Naive thymus-derived CD4-positive, alpha-beta T cell (primary cell): Measurements from ENCODE around the gene WNT11. TPM values are rescaled to one million over a fixed set of nuclear protein-coding genes. Genes with fewer than 3 reads are reported as not detected.

Source experiments
- ATAC-seq: fragments of 150-1000 bp; cut with Tn5 transposase; 2 replicates; pipeline ENCODE4 v1.10.0; 2021; ENCODE audit warnings: mild to moderate bottlenecking, moderate library complexity
- CTCF ChIA-PET: fragments of 350-600 bp; sonication (Branson Sonifier 250); formaldehyde crosslinking; loops from one replicate; lab custom pipeline; 2021; ENCODE audit warnings: antibody characterized with exemption; lab: Charles Lee
- POLR2A ChIA-PET: fragments of 350-600 bp; sonication (Branson Sonifier 250); formaldehyde crosslinking; loops from one replicate; lab custom pipeline; 2021; ENCODE audit warnings: antibody characterized with exemption, inconsistent platforms; lab: Charles Lee
- DNase-seq, 9 donors: peaks; one replicate each; pipeline versions ENCODE4 v3.0.0 to v3.0.0-alpha.2; 2020 to 2022; ENCODE audit warnings: mixed read lengths in 1 of 9
- H3K27ac ChIP-seq: one replicate; pipeline ENCODE4 v1.7.0; 2013; ENCODE audit warnings: mild to moderate bottlenecking, low read depth, low read length, moderate library complexity
- H3K27me3 ChIP-seq, 2 donors: one replicate each; pipeline ENCODE4 v1.7.0; 2013; ENCODE audit warnings: low read length in 2 of 2, mild to moderate bottlenecking in 2 of 2, moderate library complexity in 2 of 2; ENCODE audit not compliant: control insufficient read depth in 2 of 2, insufficient read depth in 2 of 2
- H3K36me3 ChIP-seq, 3 experiments: 1 replicate in 2 of 3; 2 replicates in 1 of 3; pipeline ENCODE4 v1.7.0; 2013; ENCODE audit warnings: low read length in 3 of 3, mild to moderate bottlenecking in 3 of 3, moderate library complexity in 1 of 3; ENCODE audit not compliant: insufficient read depth in 3 of 3, control insufficient read depth in 2 of 3
- H3K4me1 ChIP-seq, 2 donors: one replicate each; pipeline ENCODE4 v1.7.0; 2013; ENCODE audit warnings: low read length in 2 of 2, mild to moderate bottlenecking in 2 of 2, moderate library complexity in 1 of 2; ENCODE audit not compliant: control insufficient read depth in 2 of 2, insufficient read depth in 2 of 2
- H3K4me3 ChIP-seq: 2 replicates; pipeline ENCODE4 v1.7.0; 2013; ENCODE audit warnings: mild to moderate bottlenecking, low read length
- H3K9me3 ChIP-seq, 3 experiments: 1 replicate in 2 of 3; 2 replicates in 1 of 3; pipeline ENCODE4 v1.7.0; 2013; ENCODE audit warnings: low read length in 3 of 3; ENCODE audit not compliant: control insufficient read depth in 2 of 3
- H3K27ac Mint-ChIP-seq, 9 donors: one replicate each; pipeline ENCODE4 v1.8.0; 2020 to 2022; ENCODE audit warnings: mixed read lengths in 9 of 9, mild to moderate bottlenecking in 8 of 9, moderate library complexity in 5 of 9, inconsistent platforms in 2 of 9
- H3K27me3 Mint-ChIP-seq, 5 donors: one replicate each; pipeline ENCODE4 v1.8.0; 2021 to 2022; ENCODE audit warnings: mixed read lengths in 5 of 5, mild to moderate bottlenecking in 1 of 5
- H3K36me3 Mint-ChIP-seq, 5 donors: one replicate each; pipeline ENCODE4 v1.8.0; 2020 to 2022; ENCODE audit warnings: mixed read lengths in 5 of 5, mild to moderate bottlenecking in 3 of 5, inconsistent platforms in 1 of 5
- H3K4me1 Mint-ChIP-seq, 7 donors: one replicate each; pipeline ENCODE4 v1.8.0; 2020 to 2022; ENCODE audit warnings: mixed read lengths in 7 of 7, mild to moderate bottlenecking in 3 of 7, inconsistent platforms in 1 of 7
- H3K4me3 Mint-ChIP-seq, 10 donors: one replicate each; pipeline ENCODE4 v1.8.0; 2020 to 2022; ENCODE audit warnings: mild to moderate bottlenecking in 10 of 10, mixed read lengths in 10 of 10, moderate library complexity in 6 of 10, inconsistent platforms in 2 of 10
- H3K9me3 Mint-ChIP-seq, 11 donors: one replicate each; pipeline ENCODE4 v1.8.0; 2020 to 2022; ENCODE audit warnings: mixed read lengths in 11 of 11, mild to moderate bottlenecking in 4 of 11, inconsistent platforms in 1 of 11, moderate library complexity in 1 of 11
- intact Hi-C, 2 donors: fragments of 100-400 bp; cut with micrococcal nuclease; formaldehyde crosslinking; loops; one replicate each; pipeline ENCODE4 v1.15.1; 2023
- polyA plus RNA-seq, 2 donors: library from polyadenylated mRNA; unstranded; fragments of 300-500 nt; fragmentation: Illumina TruSeq; gene quantifications; one replicate each; pipeline ENCODE4 v1.2.3, GENCODE V29; 2021
- total RNA-seq, 6 experiments: library from RNA in 5 of 6; stranded (reverse) in 5 of 6; gene quantifications; 1 replicate in 5 of 6; 2 replicates in 1 of 6; pipeline ENCODE4 v1.2.3 and lab custom pipeline; 2021 to 2026

The WNT11 gene
- total and polyA plus RNA-seq, 7 experiments from 2014 or later, result 0.16 to 0.45 (median 0.27) TPM; not detected in 4

DNA sequence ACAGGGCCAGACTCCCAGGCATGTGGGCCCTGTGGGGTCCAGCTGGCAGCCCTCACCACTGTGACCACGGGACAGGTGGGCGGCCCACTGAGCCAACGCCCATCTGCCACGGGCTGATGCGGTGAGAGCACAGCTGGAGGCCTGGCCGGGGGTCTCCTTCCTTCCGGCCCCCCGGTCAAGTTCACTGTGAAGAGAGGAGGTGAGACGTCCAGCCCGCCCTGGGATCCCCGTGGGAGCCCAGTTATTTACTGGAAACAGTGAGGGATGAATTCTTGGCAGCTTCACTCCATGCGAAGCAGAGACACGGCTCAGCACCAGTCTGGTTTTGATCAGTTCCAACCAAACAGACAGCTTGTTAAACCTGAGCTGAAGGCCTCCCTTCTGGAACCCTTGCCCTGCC is 38.7 kb downstream of the WNT11 start:
- no peaks in the 10 kb centered on the region for H3K9me3 Mint-ChIP-seq
- H3K9me3 ChIP-seq, result no peaks in the 10 kb centered on the region
- CTCF ChIA-PET, result no interaction called here

GRCh38 chr11:76166314-76166713 is 40.0 kb downstream of the WNT11 start:
- DNase-seq, result no peak
- ATAC-seq, result no peak
- no peaks in the 10 kb centered on the region for H3K27me3 Mint-ChIP-seq
- H3K27ac ChIP-seq, result no peak overlapping the region
- no peaks in the 10 kb centered on the region for H3K4me1 Mint-ChIP-seq
- H3K4me1 ChIP-seq, result no peaks in the 10 kb centered on the region
- no peak overlapping the region for H3K27ac Mint-ChIP-seq
- H3K36me3 Mint-ChIP-seq, result no peaks in the 10 kb centered on the region
- no peak overlapping the region for H3K4me3 Mint-ChIP-seq
- no peaks in the 10 kb centered on the region for H3K27me3 ChIP-seq
- intact Hi-C loops, result no loop called here
- POLR2A ChIA-PET, result no interaction called here
- H3K9me3 Mint-ChIP-seq, result no peaks in the 10 kb centered on the region
- H3K36me3 ChIP-seq, result no peaks in the 10 kb centered on the region
- CTCF ChIA-PET, result no interaction called here
- no peaks in the 10 kb centered on the region for H3K9me3 ChIP-seq
- no peak overlapping the region for H3K4me3 ChIP-seq

More for the DNA sequence above, 38.7 kb downstream of the WNT11 start:
- Histone ChIP-seq H3K27ac (no peak overlapping the region), H3K27me3 (no peaks in the 10 kb centered on the region), H3K4me3 (no peak overlapping the region), H3K4me1 (no peaks in the 10 kb centered on the region), H3K36me3 (no peaks in the 10 kb centered on the region)
- Mint-ChIP-seq H3K27ac (no peak overlapping the region), H3K27me3 (no peaks in the 10 kb centered on the region), H3K4me1 (no peaks in the 10 kb centered on the region), H3K36me3 (no peaks in the 10 kb centered on the region), H3K4me3 (no peak overlapping the region)
- DNase-seq (no peak), ATAC-seq (no peak)
- POLR2A ChIA-PET, result no interaction called here
- intact Hi-C loops, result no loop called here

GRCh38 chr11:76164861-76165751 is 41.2 kb downstream of the WNT11 start:
- POLR2A ChIA-PET, result no interaction called here
- Mint-ChIP-seq H3K9me3 (no peaks in the 10 kb centered on the region), H3K36me3 (no peaks in the 10 kb centered on the region), H3K27ac (no peak overlapping the region), H3K27me3 (no peaks in the 10 kb centered on the region), H3K4me1 (no peaks in the 10 kb centered on the region), H3K4me3 (no peak overlapping the region)
- CTCF ChIA-PET, result no interaction called here
- Histone ChIP-seq H3K36me3 (no peaks in the 10 kb centered on the region), H3K9me3 (no peaks in the 10 kb centered on the region), H3K27me3 (no peaks in the 10 kb centered on the region), H3K4me3 (no peak overlapping the region), H3K27ac (no peak overlapping the region), H3K4me1 (no peaks in the 10 kb centered on the region)
- DNase-seq (no peak), ATAC-seq (no peak)
- intact Hi-C loops, result no loop called here

DNA sequence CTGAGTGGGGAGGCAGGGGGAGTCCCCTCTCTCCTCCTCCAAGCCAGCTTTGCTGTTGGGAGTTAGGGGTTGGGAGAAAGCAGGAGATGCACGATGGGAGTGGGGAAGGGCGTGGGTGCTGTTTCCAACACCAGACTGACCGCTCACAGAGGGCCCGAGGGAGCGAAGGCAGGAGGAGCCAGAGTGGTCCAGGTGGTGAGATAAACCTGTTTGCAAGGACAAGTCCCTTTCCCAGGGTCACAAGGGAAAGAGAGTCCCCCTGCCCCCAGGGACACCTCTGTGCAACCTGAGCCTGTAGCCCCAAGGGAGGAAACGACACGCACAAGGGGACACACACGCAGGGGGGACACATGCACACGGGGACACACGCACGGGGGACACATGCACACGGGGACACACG is 42.2 kb downstream of the WNT11 start:
- no peaks in the 10 kb centered on the region for H3K9me3 ChIP-seq
- DNase-seq, result no peak
- no peak overlapping the region for H3K27ac Mint-ChIP-seq
- no peak overlapping the region for H3K4me3 ChIP-seq
- H3K9me3 Mint-ChIP-seq, result no peaks in the 10 kb centered on the region
- H3K27me3 Mint-ChIP-seq, result no peaks in the 10 kb centered on the region
- H3K27me3 ChIP-seq, result no peaks in the 10 kb centered on the region
- H3K4me1 ChIP-seq, result no peaks in the 10 kb centered on the region
- POLR2A ChIA-PET, result no interaction called here
- intact Hi-C loops, result no loop called here
- H3K36me3 Mint-ChIP-seq, result no peaks in the 10 kb centered on the region
- no peaks in the 10 kb centered on the region for H3K4me1 Mint-ChIP-seq
- H3K27ac ChIP-seq, result no peak overlapping the region
- H3K36me3 ChIP-seq, result no peaks in the 10 kb centered on the region
- no peak overlapping the region for H3K4me3 Mint-ChIP-seq
- ATAC-seq, result no peak
- CTCF ChIA-PET, result no interaction called here

- ChIA-PET CTCF (no interaction called here), POLR2A (no interaction called here)
- DNase-seq (no peak), ATAC-seq (no peak)
- no peaks in the 10 kb centered on the region for H3K9me3 ChIP-seq
- no peaks in the 10 kb centered on the region for H3K4me1 Mint-ChIP-seq
- no peak overlapping the region for H3K27ac ChIP-seq
- H3K36me3 ChIP-seq, result no peaks in the 10 kb centered on the region
- no peaks in the 10 kb centered on the region for H3K9me3 Mint-ChIP-seq
- intact Hi-C loops, result no loop called here
- no peaks in the 10 kb centered on the region for H3K4me1 ChIP-seq
- no peak overlapping the region for H3K27ac Mint-ChIP-seq
- no peaks in the 10 kb centered on the region for H3K27me3 Mint-ChIP-seq
- H3K27me3 ChIP-seq, result no peaks in the 10 kb centered on the region
- H3K4me3 Mint-ChIP-seq, result no peak overlapping the region
- no peaks in the 10 kb centered on the region for H3K36me3 Mint-ChIP-seq
- no peak overlapping the region for H3K4me3 ChIP-seq
Observed at GRCh38 chr11:76163289-76163880, 42.9 kb downstream of the WNT11 start.

- H3K9me3 ChIP-seq, result no peaks in the 10 kb centered on the region
- no peak for ATAC-seq
- no peaks in the 10 kb centered on the region for H3K9me3 Mint-ChIP-seq
- no peaks in the 10 kb centered on the region for H3K27me3 ChIP-seq
- no peak overlapping the region for H3K4me3 Mint-ChIP-seq
- no peaks in the 10 kb centered on the region for H3K36me3 ChIP-seq
- no peak overlapping the region for H3K27ac ChIP-seq
- H3K4me1 ChIP-seq, result no peaks in the 10 kb centered on the region
- no peaks in the 10 kb centered on the region for H3K27me3 Mint-ChIP-seq
- no peak overlapping the region for H3K4me3 ChIP-seq
- DNase-seq, result no peak
- H3K36me3 Mint-ChIP-seq, result no peaks in the 10 kb centered on the region
- ChIA-PET POLR2A (no interaction called here), CTCF (no interaction called here)
- no peaks in the 10 kb centered on the region for H3K4me1 Mint-ChIP-seq
- intact Hi-C loops, result no loop called here
- no peak overlapping the region for H3K27ac Mint-ChIP-seq
Observed at GRCh38 chr11:76162336-76163288, 43.7 kb downstream of the WNT11 start.
